HG03558 (cell line): Measurements from ENCODE around the gene ADAMTS19.

Experiments
- ATAC-seq: cut with Tn5 transposase; IDR thresholded peaks from one replicate; pipeline ENCODE4 v1.9.1; 2021; ENCODE audit warnings: moderate number of reproducible peaks; ENCODE audit not compliant: unreplicated experiment; ENCODE audit errors: extremely low read depth

Gene ADAMTS19

GRCh38 chr5:129461711-129462332 lies 1.7 kb downstream of the ADAMTS19 start:
- no peak for ATAC-seq

GRCh38 chr5:129465776-129466344 lies 5.8 kb downstream of the ADAMTS19 start:
- no peak for ATAC-seq

GRCh38 chr5:129474544-129474943 lies 14.4 kb downstream of the ADAMTS19 start:
- no peak for ATAC-seq

- ATAC-seq, result no peak
Observed at GRCh38 chr5:129476751-129477150, 16.7 kb downstream of the ADAMTS19 start.

GRCh38 chr5:129477532-129477931 lies 17.4 kb downstream of the ADAMTS19 start:
- no peak for ATAC-seq

GRCh38 chr5:129481161-129481560 lies 21.1 kb downstream of the ADAMTS19 start:
- no peak for ATAC-seq

- ATAC-seq, result no peak
Observed at GRCh38 chr5:129496421-129496820, 36.3 kb downstream of the ADAMTS19 start.

- no peak for ATAC-seq
Observed at GRCh38 chr5:129496864-129497595, 36.9 kb downstream of the ADAMTS19 start.

- no peak for ATAC-seq
Observed at GRCh38 chr5:129499208-129499852, 39.2 kb downstream of the ADAMTS19 start.

- no peak for ATAC-seq
Observed at GRCh38 chr5:129500101-129500500, 40.0 kb downstream of the ADAMTS19 start.

GRCh38 chr5:129506086-129506485 lies 46.0 kb downstream of the ADAMTS19 start:
- no peak for ATAC-seq

- no peak for ATAC-seq
Observed at GRCh38 chr5:129506950-129507349, 46.9 kb downstream of the ADAMTS19 start.

- ATAC-seq, result no peak
Observed at GRCh38 chr5:129507527-129507926, 47.4 kb downstream of the ADAMTS19 start.

- ATAC-seq, result no peak
Observed at GRCh38 chr5:129508606-129509005, 48.5 kb downstream of the ADAMTS19 start.

GRCh38 chr5:129509363-129509975 lies 49.4 kb downstream of the ADAMTS19 start:
- ATAC-seq, result no peak

GRCh38 chr5:129511291-129511690 lies 51.2 kb downstream of the ADAMTS19 start:
- ATAC-seq, result no peak

- ATAC-seq, result no peak
Observed at GRCh38 chr5:129541051-129541450, 81.0 kb downstream of the ADAMTS19 start.

GRCh38 chr5:129541648-129542251 lies 81.7 kb downstream of the ADAMTS19 start:
- no peak for ATAC-seq

GRCh38 chr5:129547137-129547536 lies 87.0 kb downstream of the ADAMTS19 start:
- ATAC-seq, result no peak
